ENCODE data around the gene ALDH18A1.

- TF ChIP-seq CTCF (IDR thresholded peaks at IDR 0.05; ENCODE audit: insufficient read depth, low read depth, low read length) = no peak
- TF ChIP-seq EZH2 (IDR thresholded peaks at IDR 0.05; ENCODE audit: insufficient read depth, low read length) = no peak
These were observed 38.4 kb downstream of the ALDH18A1 start for GRCh38 chr10:95618101-95618500.

Data from astrocyte (in vitro differentiated cells and primary cell).